ENCODE results near the gene PRDX3. TPM values are rescaled to one million over a fixed set of nuclear protein-coding genes. Genes with fewer than 3 reads are reported as not detected.

PRDX3 gene
- total RNA-seq, 2 donors from 2014 or later: 153 to 173 TPM

DNA sequence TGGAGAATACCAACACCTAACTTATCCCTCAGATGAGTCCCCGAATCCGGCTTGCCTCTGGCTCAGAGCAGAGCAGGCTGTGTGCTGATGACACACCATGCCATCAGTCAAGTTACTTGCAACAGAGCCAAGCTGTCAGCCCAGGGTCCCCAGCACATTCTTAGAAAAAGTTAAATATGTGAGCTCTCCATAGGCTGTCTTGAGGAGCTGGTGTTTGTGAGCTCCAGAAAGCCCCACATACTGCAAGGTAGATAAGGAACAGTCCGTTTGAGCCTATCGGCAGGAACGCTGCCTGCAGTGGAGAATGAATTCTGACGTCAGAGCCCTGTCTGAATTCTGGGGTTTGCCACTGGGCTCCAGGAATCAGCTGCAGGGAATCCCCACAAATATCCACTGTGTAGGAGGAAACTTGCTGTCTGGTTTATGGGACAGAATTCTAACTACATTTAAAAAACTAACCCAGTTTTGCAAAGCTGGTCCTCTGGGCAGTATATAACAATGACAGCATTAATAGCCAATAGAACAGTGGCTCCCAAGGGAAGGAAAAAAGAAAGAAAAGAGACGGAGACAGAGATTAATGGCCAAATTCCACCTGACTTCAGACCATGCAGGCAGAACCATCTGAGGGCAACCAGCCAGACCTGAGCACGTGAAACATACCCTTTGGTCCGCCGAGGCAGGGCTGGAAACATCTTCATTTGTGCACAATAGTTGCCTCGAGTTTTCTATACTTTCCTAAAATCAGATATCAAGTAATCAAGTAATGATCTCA is 16.7 kb downstream of the PRDX3 start:
- no peak overlapping the region for H3K27ac ChIP-seq (ENCODE audit: low read depth, low read length)

DNA sequence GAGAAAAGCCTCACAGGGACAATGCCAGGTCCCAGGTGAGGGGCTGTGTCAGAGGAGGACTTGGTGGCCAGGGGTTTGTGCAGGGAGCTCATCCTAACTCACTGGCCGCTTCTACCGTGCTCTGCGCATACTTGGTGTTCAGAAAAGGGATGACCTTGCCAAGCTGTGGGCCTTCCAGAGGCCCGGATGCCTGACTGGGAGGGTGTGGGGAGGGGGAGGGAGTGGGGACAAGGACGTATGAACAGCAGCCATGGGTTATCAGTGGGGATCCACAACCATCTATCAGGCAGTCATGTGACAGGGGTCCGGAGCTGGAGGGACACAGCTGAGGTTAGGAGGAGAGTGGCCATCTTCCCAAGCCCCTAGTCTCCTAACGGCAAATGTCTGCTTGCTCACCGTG is 19.3 kb downstream of the PRDX3 start:
- no peak overlapping the region for H3K27ac Mint-ChIP-seq
- WGBS, 2 experiments (ENCODE audit: insufficient coverage in 1 of 2, insufficient read length in 1 of 2): 81 to 84% methylated on average over 5 to 8 of the region's 8 CpGs

More for the DNA sequence above, 16.7 kb downstream of the PRDX3 start:
- no peaks in the 10 kb centered on the region for H3K27me3 ChIP-seq (ENCODE audit: control insufficient read depth, insufficient read depth, low read length, poor library complexity, severe bottlenecking)
- H3K4me1 Mint-ChIP-seq: peaks cover 10% of the 10 kb centered on the region
- H3K4me3 Mint-ChIP-seq: no peak overlapping the region
- peaks cover 4% of the 10 kb centered on the region for H3K4me1 ChIP-seq (ENCODE audit: control insufficient read depth, insufficient read depth, low read length)
- H3K9ac ChIP-seq (ENCODE audit: extremely low read depth, low read length, poor library complexity, severe bottlenecking): no peak overlapping the region
- H3K4me3 ChIP-seq (ENCODE audit: low read length): no peak overlapping the region
- peaks cover under 1% of the 10 kb centered on the region for H3K36me3 ChIP-seq (ENCODE audit: control insufficient read depth, insufficient read depth, low read length)
- H3K9me3 Mint-ChIP-seq: no peaks in the 10 kb centered on the region
- no peaks in the 10 kb centered on the region for H3K27me3 Mint-ChIP-seq (ENCODE audit: insufficient read depth)
- TF ChIP-seq, protein P1, sequence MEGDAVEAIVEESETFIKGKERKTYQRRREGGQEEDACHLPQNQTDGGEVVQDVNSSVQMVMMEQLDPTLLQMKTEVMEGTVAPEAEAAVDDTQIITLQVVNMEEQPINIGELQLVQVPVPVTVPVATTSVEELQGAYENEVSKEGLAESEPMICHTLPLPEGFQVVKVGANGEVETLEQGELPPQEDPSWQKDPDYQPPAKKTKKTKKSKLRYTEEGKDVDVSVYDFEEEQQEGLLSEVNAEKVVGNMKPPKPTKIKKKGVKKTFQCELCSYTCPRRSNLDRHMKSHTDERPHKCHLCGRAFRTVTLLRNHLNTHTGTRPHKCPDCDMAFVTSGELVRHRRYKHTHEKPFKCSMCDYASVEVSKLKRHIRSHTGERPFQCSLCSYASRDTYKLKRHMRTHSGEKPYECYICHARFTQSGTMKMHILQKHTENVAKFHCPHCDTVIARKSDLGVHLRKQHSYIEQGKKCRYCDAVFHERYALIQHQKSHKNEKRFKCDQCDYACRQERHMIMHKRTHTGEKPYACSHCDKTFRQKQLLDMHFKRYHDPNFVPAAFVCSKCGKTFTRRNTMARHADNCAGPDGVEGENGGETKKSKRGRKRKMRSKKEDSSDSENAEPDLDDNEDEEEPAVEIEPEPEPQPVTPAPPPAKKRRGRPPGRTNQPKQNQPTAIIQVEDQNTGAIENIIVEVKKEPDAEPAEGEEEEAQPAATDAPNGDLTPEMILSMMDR (conservative IDR thresholded peaks at IDR 0.05): no peak
- H3K27ac Mint-ChIP-seq: no peak overlapping the region
- peaks cover 20% of the 10 kb centered on the region for H3K36me3 Mint-ChIP-seq (ENCODE audit: low read depth)
- no peak for DNase-seq
- no peaks in the 10 kb centered on the region for H3K9me3 ChIP-seq (ENCODE audit: control insufficient read depth, low read length)
- 78 to 89% methylated on average over 11 of the region's 11 CpGs for WGBS, 2 experiments (ENCODE audit: insufficient coverage in 1 of 2, insufficient read length in 1 of 2)

DNA sequence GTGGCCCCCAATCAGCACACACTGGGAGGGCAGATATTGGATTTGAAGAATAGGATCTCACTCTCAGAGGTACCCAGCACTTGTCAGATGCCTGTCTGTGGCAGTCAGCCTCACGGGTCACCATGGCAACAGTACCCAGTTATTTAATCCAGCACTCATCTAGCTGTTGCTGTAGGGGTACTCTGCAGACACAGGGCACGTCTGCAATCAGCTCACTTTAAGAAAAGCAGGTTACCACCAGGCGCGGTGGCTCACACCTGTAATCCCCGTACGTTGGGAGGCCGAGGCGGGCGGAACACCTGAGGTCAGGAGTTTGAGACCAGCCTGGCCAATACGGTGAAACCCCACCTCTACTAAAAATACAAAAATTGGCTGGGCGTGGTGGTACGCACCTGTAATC is 25.0 kb downstream of the PRDX3 start:
- no peak overlapping the region for H3K9ac ChIP-seq (ENCODE audit: extremely low read depth, low read length, poor library complexity, severe bottlenecking)
- H3K27ac ChIP-seq (ENCODE audit: low read depth, low read length): no peak overlapping the region
- no peaks in the 10 kb centered on the region for H3K9me3 ChIP-seq (ENCODE audit: control insufficient read depth, low read length)
- no peak overlapping the region for H3K4me3 ChIP-seq (ENCODE audit: low read length)
- peaks cover 60% of the 10 kb centered on the region for H3K36me3 Mint-ChIP-seq (ENCODE audit: low read depth)
- DNase-seq: no peak
- H3K4me3 Mint-ChIP-seq: no peak overlapping the region
- no peaks in the 10 kb centered on the region for H3K9me3 Mint-ChIP-seq
- WGBS, 2 experiments (ENCODE audit: insufficient coverage in 1 of 2, insufficient read length in 1 of 2): 92 to 93% methylated on average over 11 to 12 of the region's 12 CpGs
- H3K4me1 Mint-ChIP-seq: no peaks in the 10 kb centered on the region
- H3K27ac Mint-ChIP-seq: no peak overlapping the region
- TF ChIP-seq, protein P1 (conservative IDR thresholded peaks at IDR 0.05): no peak
- H3K4me1 ChIP-seq (ENCODE audit: control insufficient read depth, insufficient read depth, low read length): no peaks in the 10 kb centered on the region
- no peaks in the 10 kb centered on the region for H3K27me3 Mint-ChIP-seq (ENCODE audit: insufficient read depth)
- no peaks in the 10 kb centered on the region for H3K27me3 ChIP-seq (ENCODE audit: control insufficient read depth, insufficient read depth, low read length, poor library complexity, severe bottlenecking)
- H3K36me3 ChIP-seq (ENCODE audit: control insufficient read depth, insufficient read depth, low read length): peaks cover 15% of the 10 kb centered on the region

More for the DNA sequence above, 19.3 kb downstream of the PRDX3 start:
- no peaks in the 10 kb centered on the region for H3K27me3 Mint-ChIP-seq (ENCODE audit: insufficient read depth)
- no peaks in the 10 kb centered on the region for H3K4me1 Mint-ChIP-seq
- DNase-seq: no peak
- H3K36me3 Mint-ChIP-seq (ENCODE audit: low read depth): peaks cover 38% of the 10 kb centered on the region
- no peaks in the 10 kb centered on the region for H3K9me3 Mint-ChIP-seq
- H3K4me3 Mint-ChIP-seq: no peak overlapping the region
- Histone ChIP-seq H3K4me3 (ENCODE audit: low read length) (no peak overlapping the region), H3K27ac (ENCODE audit: low read depth, low read length) (no peak overlapping the region), H3K27me3 (ENCODE audit: control insufficient read depth, insufficient read depth, low read length, poor library complexity, severe bottlenecking) (no peaks in the 10 kb centered on the region), H3K9ac (ENCODE audit: extremely low read depth, low read length, poor library complexity, severe bottlenecking) (no peak overlapping the region), H3K36me3 (ENCODE audit: control insufficient read depth, insufficient read depth, low read length) (peaks cover 7% of the 10 kb centered on the region), H3K9me3 (ENCODE audit: control insufficient read depth, low read length) (no peaks in the 10 kb centered on the region), H3K4me1 (ENCODE audit: control insufficient read depth, insufficient read depth, low read length) (no peaks in the 10 kb centered on the region)
- TF ChIP-seq, protein P1 (conservative IDR thresholded peaks at IDR 0.05): no peak
